T-helper 1 cell (primary cell): ENCODE data around the gene CLUH.

Experiments
- DNase-seq, 5 donors: peaks; one replicate each; pipeline ENCODE4 v3.0.0-alpha.2; 2012 to 2020
- total RNA-seq, 4 donors: gene quantifications; one replicate each; lab custom pipeline; 2026; lab: John Stamatoyannopoulos, UW

CLUH gene
- total RNA-seq = 26.0 to 52.4 (median 39.7) reads per million in 4 donors

- DNase-seq = peak; percentile 87 to 98 (median 91)
These were observed at the start of gene CLUH for GRCh38 chr17:2711608-2712299. TSS of gene CLUH (minus strand) at chr17:2711764. CDS start at chr17:2711661, 103 bp downstream.

- no peak for DNase-seq
These were observed 47.3 kb upstream of the CLUH start for GRCh38 chr17:2758870-2759269.

DNA sequence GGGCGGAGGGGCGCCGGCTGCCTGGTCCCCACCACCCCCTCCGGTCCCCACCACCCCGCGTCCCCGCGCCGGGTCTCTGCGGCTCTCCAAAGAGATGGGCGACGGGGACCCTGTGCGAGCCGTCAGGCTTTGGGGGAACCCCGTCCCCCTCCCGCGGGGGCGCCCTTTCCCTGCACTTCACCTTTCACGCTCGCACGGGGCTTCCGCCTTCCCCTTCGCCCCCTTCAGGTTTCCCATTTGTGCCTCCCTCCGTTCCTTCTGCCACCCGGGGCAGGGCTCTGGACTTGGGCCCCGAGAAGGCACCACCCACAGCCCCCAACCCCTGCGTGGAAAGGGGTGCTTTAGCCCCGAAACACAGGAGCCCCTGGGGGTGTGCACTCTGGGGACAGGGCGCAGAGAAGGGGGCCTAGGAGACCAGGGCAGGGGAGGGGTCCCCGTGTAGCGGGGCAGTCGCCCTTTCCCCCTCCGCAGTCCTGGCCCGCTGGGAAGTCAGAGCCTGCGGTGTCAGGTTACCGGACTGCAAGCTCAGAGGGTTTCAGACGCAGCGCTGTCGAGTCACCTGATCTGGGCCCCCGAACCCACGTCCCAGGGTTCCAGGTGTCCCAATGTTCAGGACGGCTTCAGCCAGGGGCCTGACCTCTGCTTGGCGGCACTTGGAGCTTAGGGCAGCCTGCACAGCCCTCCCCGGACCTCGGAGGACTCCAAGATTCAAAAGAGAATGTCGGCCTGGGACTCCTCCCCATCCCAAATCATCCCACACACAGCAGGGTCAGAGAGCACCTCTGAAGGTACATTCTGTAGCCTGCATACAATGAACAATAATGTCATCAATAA lies 44.5 kb upstream of the CLUH start:
- DNase-seq = no peak

- no peak for DNase-seq
These were observed 39.9 kb upstream of the CLUH start for GRCh38 chr17:2751491-2751890.

- no peak for DNase-seq
These were observed 39.2 kb upstream of the CLUH start for GRCh38 chr17:2750721-2751120.

- peak; percentile 38 to 68 (median 55) for DNase-seq
These were observed 38.2 kb upstream of the CLUH start for GRCh38 chr17:2749784-2750181.

DNA sequence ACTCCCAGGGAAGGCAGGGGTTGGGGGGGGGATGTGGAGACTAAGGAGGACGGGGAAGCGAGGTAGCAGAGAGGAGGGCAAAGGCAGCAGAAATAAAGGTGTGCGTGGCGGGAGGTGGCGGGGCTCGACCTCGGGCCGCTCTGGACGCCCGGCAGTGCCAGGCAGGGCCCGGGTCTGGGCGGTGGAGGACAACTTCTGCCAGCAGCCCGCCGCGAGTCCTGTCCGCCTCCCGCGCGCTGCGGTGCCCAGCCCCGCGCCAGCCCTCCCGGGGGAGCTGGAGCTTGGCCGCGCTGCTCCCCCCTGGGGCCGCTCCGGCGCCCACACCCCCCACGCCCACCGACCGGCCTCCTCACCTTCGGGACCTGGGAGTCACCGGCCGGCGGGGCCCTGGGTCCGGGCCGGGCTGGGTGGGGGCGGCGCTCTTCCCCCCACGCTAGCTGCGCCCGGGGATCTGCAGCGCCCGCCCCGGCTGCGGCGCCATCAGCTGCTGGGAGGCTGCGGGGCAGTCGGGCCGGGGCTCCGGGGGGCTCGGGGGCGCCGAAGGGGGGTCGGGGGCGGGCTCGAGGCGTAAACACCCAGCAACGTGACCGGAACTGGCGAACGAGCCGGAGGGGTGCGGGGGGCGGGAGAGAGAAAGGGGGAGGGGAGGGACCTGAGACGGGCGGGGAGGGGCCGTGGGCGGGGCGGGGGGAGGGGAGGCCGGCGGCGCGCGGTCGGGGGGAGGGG lies 37.7 kb upstream of the CLUH start, which contains the start of gene CCDC92B:
Gene CCDC92B, minus strand, starts transcription at position 595 of the 726 bp plus-strand sequence. CDS start 14,507 bp downstream, outside the sequence.
- no peak for DNase-seq

GRCh38 chr17:2745317-2746037 lies 33.9 kb upstream of the CLUH start:
- no peak for DNase-seq

GRCh38 chr17:2737693-2738092 lies 26.1 kb upstream of the CLUH start:
- no peak for DNase-seq

- no peak for DNase-seq
These were observed 25.4 kb upstream of the CLUH start for GRCh38 chr17:2736956-2737355.

GRCh38 chr17:2735896-2736295 lies 24.3 kb upstream of the CLUH start:
- no peak for DNase-seq

DNA sequence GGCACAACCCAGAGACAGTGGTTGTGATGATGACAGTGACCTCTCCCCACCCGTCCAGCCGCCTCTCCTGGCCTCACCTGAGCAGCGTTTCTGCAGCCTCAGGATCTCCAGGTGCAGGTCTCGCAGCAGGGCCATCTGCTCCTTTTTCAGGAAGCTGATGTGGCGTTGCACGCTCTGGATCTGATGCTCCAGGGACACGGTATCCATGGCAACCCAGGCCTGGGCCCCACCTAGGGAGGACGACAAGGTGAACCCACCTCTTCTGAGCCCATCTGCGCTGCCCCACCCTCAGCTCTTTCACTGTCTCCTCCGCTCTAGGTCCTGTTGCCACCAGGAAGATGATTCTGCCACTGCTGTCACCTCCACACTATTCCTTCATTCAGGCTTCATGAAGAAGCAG lies 23.4 kb upstream of the CLUH start:
- no peak for DNase-seq

- DNase-seq = no peak
These were observed 20.2 kb upstream of the CLUH start for GRCh38 chr17:2731807-2732206.

DNA sequence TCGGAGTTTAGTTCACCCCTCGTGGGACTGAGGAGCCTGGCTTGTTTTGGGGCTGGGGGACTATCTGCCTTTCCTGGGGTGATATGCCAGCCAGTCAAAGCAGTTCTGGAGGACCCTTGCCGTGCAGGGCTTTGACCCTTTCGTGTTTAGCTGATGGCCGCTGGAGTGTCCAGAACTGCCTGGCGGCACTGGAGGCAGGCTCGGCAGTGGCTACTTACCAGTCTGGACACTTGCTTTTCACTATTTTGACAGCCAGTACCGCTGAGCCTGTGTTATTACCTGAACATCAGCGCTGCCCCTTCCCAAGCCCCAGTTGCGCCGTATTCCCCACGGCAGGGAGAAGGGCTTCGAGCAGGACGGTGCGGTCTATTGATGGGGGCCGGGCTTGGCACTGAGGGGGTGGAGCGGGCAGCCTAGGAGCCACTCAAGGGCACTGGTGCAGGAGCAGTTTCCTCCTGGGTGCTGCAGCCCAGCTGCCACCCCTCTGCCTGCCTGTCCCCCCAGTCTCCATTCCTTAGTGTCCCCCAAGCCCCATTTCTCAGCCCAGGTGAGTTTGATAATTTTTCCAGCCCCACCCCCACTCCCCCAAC lies 19.3 kb upstream of the CLUH start:
- DNase-seq = no peak

DNA sequence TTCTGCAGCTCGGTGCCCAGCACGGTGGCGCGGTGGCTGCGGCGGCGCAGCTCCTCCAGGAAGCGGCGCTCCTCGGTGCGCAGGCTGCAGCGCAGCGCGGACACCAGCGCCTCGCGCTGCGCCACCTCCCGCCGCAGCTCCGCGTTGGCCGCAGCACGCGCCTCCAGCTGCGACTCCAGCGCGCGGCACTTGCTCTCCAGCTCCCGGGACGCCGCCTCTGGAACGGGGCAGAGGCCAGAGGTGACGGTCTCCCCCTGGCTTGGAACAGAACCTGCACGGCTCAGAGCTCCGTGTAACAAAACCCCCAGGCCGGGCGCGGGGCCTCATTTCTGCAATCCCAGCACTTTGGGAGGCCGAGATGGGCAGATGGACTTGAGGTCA lies 13.2 kb upstream of the CLUH start:
- DNase-seq = peak in 2 of 5 donors; percentile 25 to 57

GRCh38 chr17:2723997-2724783 lies 12.6 kb upstream of the CLUH start:
- DNase-seq = no peak

- DNase-seq = no peak
These were observed 12.0 kb upstream of the CLUH start for GRCh38 chr17:2723505-2723996.

GRCh38 chr17:2722611-2723010 lies 11.0 kb upstream of the CLUH start:
- DNase-seq = no peak

- no peak for DNase-seq
These were observed 10.0 kb upstream of the CLUH start for GRCh38 chr17:2721603-2722002.

- no peak for DNase-seq
These were observed 8.3 kb upstream of the CLUH start for GRCh38 chr17:2719861-2720260.
